Kidney (tissue), 14 donors: Measurements from ENCODE around the gene ADAM10. TPM values are rescaled to one million over a fixed set of nuclear protein-coding genes. Genes with fewer than 3 reads are reported as not detected.

Experiments used
- DNase-seq, 5 donors: peaks; one replicate each; pipeline ENCODE4 v3.0.0-alpha.2; 2013 to 2020
- FAIRE-seq: peaks from 2 replicates; lab custom pipeline; 2012; peaks lifted over from hg19 to GRCh38; lab: Jason Lieb, UNC
- H3K27ac ChIP-seq, 2 donors: one replicate each; pipeline ENCODE4 v1.7.0; 2013; ENCODE audit warnings: low read depth in 2 of 2, low read length in 2 of 2, inconsistent platforms in 1 of 2
- H3K27me3 ChIP-seq: one replicate; pipeline ENCODE4 v1.7.1; 2013; ENCODE audit warnings: low read length, inconsistent platforms; ENCODE audit not compliant: control insufficient read depth, insufficient read depth
- H3K36me3 ChIP-seq, 3 donors: one replicate each; pipeline versions ENCODE4 v1.7.0 to v1.7.1; 2013; ENCODE audit warnings: low read length in 3 of 3, control low read depth in 1 of 3, inconsistent platforms in 1 of 3; ENCODE audit not compliant: insufficient read depth in 3 of 3, control insufficient read depth in 2 of 3
- H3K4me1 ChIP-seq, 3 donors: one replicate each; pipeline versions ENCODE4 v1.7.0 to v1.7.1; 2013; ENCODE audit warnings: low read length in 3 of 3, inconsistent platforms in 1 of 3, low read depth in 1 of 3; ENCODE audit not compliant: control insufficient read depth in 2 of 3, insufficient read depth in 2 of 3
- H3K4me3 ChIP-seq, 3 donors: one replicate each; pipeline versions ENCODE4 v1.7.0 to v1.8.1; 2013; ENCODE audit warnings: low read length in 3 of 3, control low read depth in 1 of 3, inconsistent platforms in 1 of 3
- H3K9ac ChIP-seq, 3 donors: one replicate each; pipeline versions ENCODE4 v1.7.0 to v1.7.1; 2013; ENCODE audit warnings: low read length in 3 of 3, control low read depth in 1 of 3, inconsistent platforms in 1 of 3
- H3K9me3 ChIP-seq, 3 donors: one replicate each; pipeline versions ENCODE4 v1.7.0 to v1.7.1; 2013; ENCODE audit warnings: low read length in 3 of 3, control low read depth in 1 of 3, inconsistent platforms in 1 of 3; ENCODE audit not compliant: control insufficient read depth in 2 of 3, insufficient read depth in 1 of 3
- intact Hi-C: fragments of 100-400 bp; cut with DNase I; formaldehyde crosslinking; loops from one replicate; pipeline ENCODE4 v1.11.1; 2022
- polyA plus RNA-seq: library from polyadenylated mRNA; stranded (reverse); fragments of 350-450 nt; fragmentation: Illumina TruSeq; extraction: RNeasy Lipid Tissue Mini Kit (QIAGEN cat#74804); gene quantifications from one replicate; pipeline ENCODE4 v1.2.3, GENCODE V29; 2014; ENCODE audit warnings: low read depth, low replicate concordance; ENCODE audit not compliant: insufficient read depth
- total RNA-seq: library from RNA; stranded (reverse); fragmentation: NEBNext Ultra II Directional; extraction: Animal tissue kit (Norgen Biotek cat#: 25700); gene quantifications from one replicate; pipeline ENCODE4 v1.2.1, GENCODE V29; 2021
- TF ChIP-seq, protein P1 (sequence below): IDR thresholded peaks from 3 replicates; pipeline ENCODE4 v1.5.1; 2012; ENCODE audit warnings: mild to moderate bottlenecking, moderate library complexity, borderline replicate concordance; ENCODE audit not compliant: insufficient read depth; ENCODE audit errors: extremely low read depth
- donor health status: control.
- donor health status: control.
- donor health status: control.
- donor health status: control.
- donor health status: control.
- donor health status: DM: yes; HTN: yes; CAD: no.
- donor health status: Normal renal cell carcinoma (clear cell type).

Gene ADAM10
- total and polyA plus RNA-seq, 2 donors from 2014 or later: 19.5 to 235 TPM

DNA sequence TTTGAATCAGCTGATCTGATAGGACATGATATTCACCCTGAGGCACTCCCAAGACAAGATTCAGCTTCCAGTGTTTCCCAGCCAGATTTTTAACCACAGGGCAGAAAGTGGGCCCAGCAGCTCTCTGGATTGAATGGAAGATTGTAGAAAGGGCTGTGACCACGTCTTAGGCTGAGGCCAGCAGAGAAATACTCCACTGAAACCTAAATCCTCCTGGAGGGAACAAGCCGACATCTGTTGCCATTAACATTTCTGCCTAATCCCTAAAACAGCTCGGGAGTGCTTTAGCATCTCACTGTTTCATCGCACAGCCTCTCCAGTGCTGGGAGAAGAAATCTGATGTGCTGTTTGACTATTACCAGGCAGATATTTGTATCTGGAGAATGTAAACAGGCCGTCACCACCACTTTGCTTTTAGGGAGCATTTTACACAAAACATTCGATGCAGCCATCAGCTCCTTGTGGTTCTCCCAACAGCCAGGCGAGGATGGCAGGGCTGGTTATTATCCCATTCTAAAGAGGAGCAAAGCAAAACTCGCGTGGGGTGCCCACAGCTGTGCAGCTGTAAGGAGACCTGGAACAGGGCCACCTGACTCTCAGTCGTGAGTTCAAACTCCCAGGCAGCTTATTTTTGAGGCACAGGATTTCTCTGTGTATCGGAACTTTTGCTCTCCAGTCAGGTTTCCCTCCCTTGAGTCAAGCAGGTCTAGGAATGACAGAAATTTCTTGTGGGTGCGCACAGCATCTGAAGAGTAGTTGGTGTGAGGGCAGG, 200.3 kb downstream of the ADAM10 start:
- peaks cover 0 to 14% (median 9%) of the 10 kb centered on the region in 3 donors for H3K4me1 ChIP-seq
- TF ChIP-seq, protein P1, sequence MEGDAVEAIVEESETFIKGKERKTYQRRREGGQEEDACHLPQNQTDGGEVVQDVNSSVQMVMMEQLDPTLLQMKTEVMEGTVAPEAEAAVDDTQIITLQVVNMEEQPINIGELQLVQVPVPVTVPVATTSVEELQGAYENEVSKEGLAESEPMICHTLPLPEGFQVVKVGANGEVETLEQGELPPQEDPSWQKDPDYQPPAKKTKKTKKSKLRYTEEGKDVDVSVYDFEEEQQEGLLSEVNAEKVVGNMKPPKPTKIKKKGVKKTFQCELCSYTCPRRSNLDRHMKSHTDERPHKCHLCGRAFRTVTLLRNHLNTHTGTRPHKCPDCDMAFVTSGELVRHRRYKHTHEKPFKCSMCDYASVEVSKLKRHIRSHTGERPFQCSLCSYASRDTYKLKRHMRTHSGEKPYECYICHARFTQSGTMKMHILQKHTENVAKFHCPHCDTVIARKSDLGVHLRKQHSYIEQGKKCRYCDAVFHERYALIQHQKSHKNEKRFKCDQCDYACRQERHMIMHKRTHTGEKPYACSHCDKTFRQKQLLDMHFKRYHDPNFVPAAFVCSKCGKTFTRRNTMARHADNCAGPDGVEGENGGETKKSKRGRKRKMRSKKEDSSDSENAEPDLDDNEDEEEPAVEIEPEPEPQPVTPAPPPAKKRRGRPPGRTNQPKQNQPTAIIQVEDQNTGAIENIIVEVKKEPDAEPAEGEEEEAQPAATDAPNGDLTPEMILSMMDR: no peak
- DNase-seq: peak in 1 of 5 donors; percentile 15
- intact Hi-C loops: no loop called here
- no peak overlapping the region for H3K4me3 ChIP-seq
- H3K9ac ChIP-seq: no peak overlapping the region
- H3K27ac ChIP-seq: no peak overlapping the region
- H3K36me3 ChIP-seq: no peaks in the 10 kb centered on the region
- H3K27me3 ChIP-seq: no peaks in the 10 kb centered on the region
- no peak for FAIRE-seq
- H3K9me3 ChIP-seq: no peaks in the 10 kb centered on the region

DNA sequence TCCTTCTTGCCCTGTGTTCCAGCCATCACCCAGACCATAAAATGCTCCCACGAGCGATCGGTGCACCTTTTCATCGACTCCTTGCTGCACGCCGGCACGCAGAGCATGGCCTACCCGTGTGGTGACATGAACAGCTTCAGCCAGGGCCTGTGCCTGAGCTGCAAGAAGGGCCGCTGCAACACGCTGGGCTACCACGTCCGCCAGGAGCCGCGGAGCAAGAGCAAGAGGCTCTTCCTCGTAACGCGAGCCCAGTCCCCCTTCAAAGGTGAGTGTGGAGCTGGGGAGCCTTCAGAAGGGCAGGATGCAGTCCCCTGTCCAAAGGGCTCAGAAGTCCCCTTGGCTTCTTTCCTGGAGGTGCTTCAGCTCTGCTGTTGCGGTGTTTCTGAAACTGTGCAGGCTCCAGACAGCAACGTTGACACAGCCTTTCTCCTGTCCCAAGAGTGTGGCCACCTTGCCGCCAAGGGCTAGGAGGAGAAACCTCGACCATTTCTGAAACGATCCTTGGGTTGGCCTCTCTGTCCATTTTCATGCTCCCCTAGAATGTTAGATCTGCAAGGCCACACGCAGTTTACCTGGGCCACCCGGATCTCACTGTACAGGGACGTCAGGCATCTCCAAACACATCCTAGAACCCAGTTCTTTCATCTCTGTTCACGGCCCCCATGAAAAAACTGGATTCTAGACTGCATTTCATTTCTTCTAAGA, 201.0 kb downstream of the ADAM10 start:
- Histone ChIP-seq H3K9ac (no peak overlapping the region), H3K27ac (no peak overlapping the region), H3K4me1 (peaks cover 0 to 14% (median 9%) of the 10 kb centered on the region in 3 donors), H3K36me3 (no peaks in the 10 kb centered on the region), H3K9me3 (no peaks in the 10 kb centered on the region), H3K27me3 (no peaks in the 10 kb centered on the region), H3K4me3 (no peak overlapping the region)
- intact Hi-C loops: no loop called here
- peak in 1 of 5 donors; percentile 28 for DNase-seq
- TF ChIP-seq, protein P1: no peak
- FAIRE-seq: no peak

DNA sequence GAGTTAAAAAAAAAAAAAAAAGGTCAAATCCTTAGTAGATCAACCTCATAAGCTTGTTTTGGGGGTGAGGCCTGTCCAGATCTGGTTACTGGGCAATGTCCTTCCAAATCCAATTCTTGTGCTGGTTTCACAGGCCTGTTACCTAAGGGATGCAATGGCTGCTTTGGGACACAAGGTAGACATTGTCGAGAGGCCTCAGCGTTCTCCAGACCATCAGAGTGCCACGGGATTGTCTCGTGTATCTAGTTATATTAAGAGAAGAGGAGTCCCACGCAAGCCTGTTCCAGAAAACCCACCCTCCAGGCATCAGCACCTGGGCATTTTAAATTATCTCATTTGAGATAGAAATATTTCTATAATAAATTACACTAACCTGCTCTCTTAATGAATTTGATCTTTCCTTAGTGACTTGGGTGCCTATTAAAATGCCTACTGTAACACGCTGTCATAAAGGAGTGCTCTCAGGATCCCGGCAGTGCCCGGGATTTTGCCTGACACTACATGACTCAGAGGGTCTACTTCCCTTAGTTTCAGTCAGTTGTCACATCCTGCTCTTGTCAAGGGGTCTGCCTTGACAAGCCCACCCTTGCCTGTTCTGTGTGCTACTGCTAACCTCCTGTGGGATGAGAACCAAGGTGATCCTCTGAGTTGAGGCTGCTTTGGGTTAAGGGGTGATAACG, 201.7 kb downstream of the ADAM10 start:
- no peaks in the 10 kb centered on the region for H3K36me3 ChIP-seq
- intact Hi-C loops: no loop called here
- H3K9me3 ChIP-seq: no peaks in the 10 kb centered on the region
- no peak overlapping the region for H3K4me3 ChIP-seq
- no peak overlapping the region for H3K27ac ChIP-seq
- no peaks in the 10 kb centered on the region for H3K27me3 ChIP-seq
- FAIRE-seq: no peak
- H3K9ac ChIP-seq: no peak overlapping the region
- H3K4me1 ChIP-seq: peaks cover 0 to 14% (median 9%) of the 10 kb centered on the region in 3 donors
- peak in 1 of 5 donors; percentile 19 for DNase-seq
- TF ChIP-seq, protein P1: no peak
